GM23248 (cell line): ENCODE results near the gene GFRAL. TPM values are rescaled to one million over a fixed set of nuclear protein-coding genes. Genes with fewer than 3 reads are reported as not detected.

ENCODE experiments used
- DNase-seq: peaks from one replicate; pipeline ENCODE4 v3.0.0-alpha.2; 2015
- H2AFZ ChIP-seq: fragments of 200-600 bp; sonication (generic); 2 replicates; pipeline ENCODE4 v1.6.1; 2016; ENCODE audit warnings: antibody characterized with exemption
- H3F3A ChIP-seq: fragments of 200-600 bp; sonication (generic); 2 replicates; pipeline ENCODE4 v1.6.1; 2016; ENCODE audit warnings: mild to moderate bottlenecking, antibody characterized with exemption, mixed run types; ENCODE audit not compliant: insufficient read depth
- H3K27ac ChIP-seq: fragments of 200-600 bp; sonication (generic); 2 replicates; pipeline ENCODE4 v1.5.1; 2016; ENCODE audit warnings: mild to moderate bottlenecking
- H3K27me3 ChIP-seq: fragments of 200-600 bp; sonication (generic); replicated peaks from 2 replicates; pipeline ENCODE4 v1.6.1; 2016; ENCODE audit warnings: mild to moderate bottlenecking; ENCODE audit not compliant: insufficient read depth
- H3K36me3 ChIP-seq: fragments of 200-600 bp; sonication (generic); 2 replicates; pipeline ENCODE4 v1.6.1; 2016; ENCODE audit warnings: low read depth, mild to moderate bottlenecking
- H3K4me1 ChIP-seq: fragments of 200-600 bp; sonication (generic); 2 replicates; pipeline ENCODE4 v1.6.1; 2016; ENCODE audit warnings: mild to moderate bottlenecking; ENCODE audit not compliant: insufficient read depth
- H3K4me2 ChIP-seq: fragments of 200-600 bp; sonication (generic); one replicate; pipeline ENCODE4 v1.6.1; 2016; ENCODE audit warnings: mild to moderate bottlenecking; ENCODE audit not compliant: unreplicated experiment
- H3K4me3 ChIP-seq: fragments of 200-600 bp; sonication (generic); 2 replicates; pipeline ENCODE4 v1.5.1; 2016; ENCODE audit warnings: mild to moderate bottlenecking
- H3K79me2 ChIP-seq: fragments of 200-600 bp; sonication (generic); 2 replicates; pipeline ENCODE4 v1.6.1; 2016; ENCODE audit warnings: mild to moderate bottlenecking; ENCODE audit not compliant: insufficient read depth
- H3K9ac ChIP-seq: fragments of 200-600 bp; sonication (generic); 2 replicates; pipeline ENCODE4 v1.6.1; 2016; ENCODE audit warnings: mild to moderate bottlenecking
- H3K9me2 ChIP-seq: fragments of 200-600 bp; sonication (generic); 2 replicates; pipeline ENCODE4 v1.6.1; 2016; ENCODE audit warnings: mixed run types, mild to moderate bottlenecking, moderate library complexity; ENCODE audit not compliant: insufficient read depth
- H3K9me3 ChIP-seq: fragments of 200-600 bp; sonication (generic); one replicate; pipeline ENCODE4 v1.6.1; 2017; ENCODE audit warnings: low read depth
- H4K20me1 ChIP-seq: fragments of 200-600 bp; sonication (generic); 2 replicates; pipeline ENCODE4 v1.6.0; 2016; ENCODE audit not compliant: insufficient read depth
- EZH2 ChIP-seq: fragments of 200-600 bp; sonication (generic); IDR thresholded peaks from 2 replicates; pipeline ENCODE4 v1.6.1; 2018; ENCODE audit warnings: antibody characterized with exemption, mild to moderate bottlenecking; ENCODE audit not compliant: insufficient read depth, poor library complexity, severe bottlenecking
- EZH2phosphoT487 ChIP-seq: fragments of 200-600 bp; sonication (generic); IDR thresholded peaks from 2 replicates; pipeline ENCODE4 v1.6.1; 2018; ENCODE audit warnings: antibody characterized with exemption, moderate library complexity, mild to moderate bottlenecking, low read depth; ENCODE audit not compliant: insufficient read depth
- WGBS, 2 experiments: methylation state at CpG; one replicate each; pipeline ENCODE4 v1.1.6; 2015 to 2017; ENCODE audit warnings: low lambda C conversion rate in 2 of 2, low coverage in 1 of 2; ENCODE audit errors: missing lambda C conversion rate in 2 of 2; 5-methylcytosine and 5-hydroxymethylcytosine counted together
- in situ Hi-C: fragments of 300-500 bp; cut with MboI; formaldehyde crosslinking; loops from 2 replicates; pipeline ENCODE4 v1.15.0; 2020
- polyA plus RNA-seq: library from polyadenylated mRNA; unstranded; fragments of >200 nt; fragmentation: Nextera tagmentation; extraction: Ambion mirVana; gene quantifications from 2 replicates; pipeline ENCODE4 v1.2.1, GENCODE V29; 2016
- total RNA-seq: library from RNA; depleted of rRNA; stranded (reverse); fragments of >200 nt; shearing (Covaris generic); gene quantifications from 2 replicates; pipeline ENCODE4 v1.2.3, GENCODE V29; 2014

Gene GFRAL
- total and polyA plus RNA-seq, 2 experiments from 2014 or later = not detected

GRCh38 chr6:55437141-55437540 lies 109.9 kb downstream of the GFRAL start:
- Histone ChIP-seq H3K27me3 (peaks cover 18% of the 10 kb centered on the region), H3K4me1 (peaks cover 7% of the 10 kb centered on the region; the same call in 1 of the 2 replicates), H3K79me2 (no peaks in the 10 kb centered on the region), H3K9me3 (no peaks in the 10 kb centered on the region), H3K9ac (no peak overlapping the region), H3K9me2 (no peaks in the 10 kb centered on the region), H3K27ac (no peak overlapping the region), H3K4me2 (no peak overlapping the region), H3K36me3 (no peaks in the 10 kb centered on the region), H2AFZ (no peak overlapping the region), H3F3A (0 out of 2 replicates have a peak, but pooled peaks cover 9% of the 10 kb centered on the region), H4K20me1 (no peaks in the 10 kb centered on the region), H3K4me3 (no peak overlapping the region)
- 72 to 73% methylated on average over 4 of the region's 4 CpGs for WGBS, 2 experiments
- in situ Hi-C loops = loop anchor here (25.0 kb wide), 1 partner anchor 850 kb away; no protein-coding TSS in a partner anchor
- TF ChIP-seq EZH2 (no peak), EZH2phosphoT487 (no peak)
- DNase-seq = no peak

GRCh38 chr6:55438203-55438602 lies 110.9 kb downstream of the GFRAL start:
- DNase-seq = no peak
- in situ Hi-C loops = loop anchor here (25.0 kb wide), 1 partner anchor 849 kb away; no protein-coding TSS in a partner anchor
- TF ChIP-seq EZH2 = no peak
- no peak for TF ChIP-seq EZH2phosphoT487

GRCh38 chr6:55443238-55444134 lies 116.2 kb downstream of the GFRAL start:
- whole genome bisulfite sequencing, 2 experiments = 73 to 77% methylated on average over 7 of the region's 7 CpGs
- Histone ChIP-seq H3K36me3 (no peaks in the 10 kb centered on the region), H4K20me1 (no peaks in the 10 kb centered on the region), H3K79me2 (no peaks in the 10 kb centered on the region), H3K9me3 (no peaks in the 10 kb centered on the region), H3F3A (no peaks in the 10 kb centered on the region), H3K9ac (no peak overlapping the region), H3K27ac (no peak overlapping the region), H3K27me3 (peaks cover 9% of the 10 kb centered on the region), H2AFZ (no peak overlapping the region), H3K4me1 (peaks cover 2% of the 10 kb centered on the region; the same call in 1 of the 2 replicates), H3K4me2 (no peak overlapping the region), H3K9me2 (no peaks in the 10 kb centered on the region), H3K4me3 (no peak overlapping the region)
- no peak for TF ChIP-seq EZH2phosphoT487
- no peak for TF ChIP-seq EZH2
- in situ Hi-C loops = loop anchor here (25.0 kb wide), 1 partner anchor 844 kb away; no protein-coding TSS in a partner anchor
- DNase-seq = no peak

More at GRCh38 chr6:55438203-55438602, 110.9 kb downstream of the GFRAL start:
- Histone ChIP-seq H4K20me1 (no peaks in the 10 kb centered on the region), H3K79me2 (no peaks in the 10 kb centered on the region), H3K4me3 (no peak overlapping the region), H3K4me1 (peaks cover 7% of the 10 kb centered on the region; the same call in 1 of the 2 replicates), H3K9ac (no peak overlapping the region), H3F3A (0 out of 2 replicates have a peak, but pooled peaks cover 9% of the 10 kb centered on the region), H3K4me2 (no peak overlapping the region), H3K9me3 (no peaks in the 10 kb centered on the region), H3K27me3 (peaks cover 20% of the 10 kb centered on the region), H3K36me3 (no peaks in the 10 kb centered on the region), H3K27ac (no peak overlapping the region), H3K9me2 (no peaks in the 10 kb centered on the region), H2AFZ (no peak overlapping the region)
- WGBS, 2 experiments = 51 to 52% methylated on average over 3 of the region's 3 CpGs

GRCh38 chr6:55445648-55446204 lies 118.5 kb downstream of the GFRAL start:
- Histone ChIP-seq H2AFZ (no peak overlapping the region), H3K9me2 (no peaks in the 10 kb centered on the region), H3K4me2 (no peak overlapping the region), H3K79me2 (no peaks in the 10 kb centered on the region), H3K9ac (no peak overlapping the region), H3K27me3 (peaks cover 3% of the 10 kb centered on the region; the same call in 1 of the 2 replicates), H3K27ac (no peak overlapping the region), H4K20me1 (no peaks in the 10 kb centered on the region), H3K4me1 (peaks cover 14% of the 10 kb centered on the region), H3K36me3 (no peaks in the 10 kb centered on the region), H3K9me3 (no peaks in the 10 kb centered on the region), H3K4me3 (no peak overlapping the region), H3F3A (peaks cover 11% of the 10 kb centered on the region; the same call in 1 of the 2 replicates)
- 0 to 2% methylated on average over 1 of the region's 1 CpG for WGBS, 2 experiments
- in situ Hi-C loops = loop anchor here (25.0 kb wide), 1 partner anchor 842 kb away; no protein-coding TSS in a partner anchor
- TF ChIP-seq EZH2phosphoT487 (no peak), EZH2 (no peak)
- peak; percentile 56 for DNase-seq
